Activated T-cell treated with anti-CD3 and anti-CD28 coated beads, Interleukin-2, amount 50 U/mL, for 72 hours (primary cell): ENCODE results near the gene C3orf18. TPM values are rescaled to one million over a fixed set of nuclear protein-coding genes. Genes with fewer than 3 reads are reported as not detected.
A peak's percentile ranks its signal among the peaks of the same experiment; 100 is the strongest.

Experiments
- ATAC-seq, 2 donors: fragments of 150-1000 bp; cut with Tn5 transposase; replicated peaks in 1 of 2; 2 replicates each; pipeline ENCODE4 v1.10.0; 2021; ENCODE audit warnings: moderate library complexity in 2 of 2, mild to moderate bottlenecking in 1 of 2
- DNase-seq, 2 donors: peaks; one replicate each; pipeline ENCODE4 v3.0.0; 2021 to 2022; ENCODE audit warnings: mixed read lengths in 1 of 2
- H3K27ac Mint-ChIP-seq: one replicate; pipeline ENCODE4 v1.8.0; 2022; ENCODE audit warnings: mild to moderate bottlenecking, moderate library complexity, mixed read lengths
- H3K27me3 Mint-ChIP-seq: one replicate; pipeline ENCODE4 v1.8.0; 2022; ENCODE audit warnings: low read depth, mixed read lengths
- H3K36me3 Mint-ChIP-seq, 2 donors: one replicate each; pipeline ENCODE4 v1.8.0; 2022; ENCODE audit warnings: mixed read lengths in 2 of 2, mild to moderate bottlenecking in 1 of 2; ENCODE audit not compliant: insufficient read depth in 2 of 2
- H3K4me1 Mint-ChIP-seq: one replicate; pipeline ENCODE4 v1.8.0; 2022; ENCODE audit warnings: low read depth, mixed read lengths
- H3K4me3 Mint-ChIP-seq, 2 donors: one replicate each; pipeline ENCODE4 v1.8.0; 2022; ENCODE audit warnings: mild to moderate bottlenecking in 2 of 2, mixed read lengths in 2 of 2, moderate library complexity in 2 of 2
- H3K9me3 Mint-ChIP-seq, 2 donors: one replicate each; pipeline ENCODE4 v1.8.0; 2022; ENCODE audit warnings: mixed read lengths in 2 of 2
- total RNA-seq, 2 donors: library from RNA; stranded (reverse); gene quantifications; one replicate each; pipeline ENCODE4 v1.2.3, GENCODE V29; 2022

The C3orf18 gene
- total RNA-seq, 2 donors from 2014 or later: 22.7 to 32.5 TPM

GRCh38 chr3:50551054-50551659 lies 16.4 kb downstream of the C3orf18 start:
- Mint-ChIP-seq H3K27ac (no peak overlapping the region), H3K27me3 (no peaks in the 10 kb centered on the region), H3K9me3 (no peaks in the 10 kb centered on the region), H3K4me3 (no peak overlapping the region), H3K4me1 (peaks cover 4% of the 10 kb centered on the region), H3K36me3 (no peaks in the 10 kb centered on the region)
- DNase-seq: no peak
- no peak for ATAC-seq

- ATAC-seq (peak; percentile 55 to 67), DNase-seq (peak; percentile 72 to 75)
- Mint-ChIP-seq H3K27ac (no peak overlapping the region), H3K4me1 (peaks cover 4% of the 10 kb centered on the region), H3K36me3 (no peaks in the 10 kb centered on the region), H3K9me3 (no peaks in the 10 kb centered on the region), H3K27me3 (no peaks in the 10 kb centered on the region), H3K4me3 (no peak overlapping the region)
These were observed 17.3 kb downstream of the C3orf18 start for GRCh38 chr3:50550079-50550736.

GRCh38 chr3:50549226-50549625 lies 18.3 kb downstream of the C3orf18 start:
- H3K4me1 Mint-ChIP-seq: peaks cover 4% of the 10 kb centered on the region
- no peak overlapping the region for H3K4me3 Mint-ChIP-seq
- no peaks in the 10 kb centered on the region for H3K36me3 Mint-ChIP-seq
- H3K27ac Mint-ChIP-seq: no peak overlapping the region
- H3K27me3 Mint-ChIP-seq: no peaks in the 10 kb centered on the region
- no peak for DNase-seq
- ATAC-seq: no peak
- H3K9me3 Mint-ChIP-seq: no peaks in the 10 kb centered on the region

GRCh38 chr3:50545781-50546180 lies 21.8 kb downstream of the C3orf18 start:
- Mint-ChIP-seq H3K27ac (no peak overlapping the region), H3K4me1 (no peaks in the 10 kb centered on the region), H3K27me3 (no peaks in the 10 kb centered on the region), H3K4me3 (no peak overlapping the region), H3K36me3 (no peaks in the 10 kb centered on the region), H3K9me3 (no peaks in the 10 kb centered on the region)
- DNase-seq (no peak), ATAC-seq (no peak)

- H3K4me3 Mint-ChIP-seq: no peak overlapping the region
- peak; percentile 51 to 58 for DNase-seq
- H3K27ac Mint-ChIP-seq: no peak overlapping the region
- ATAC-seq: peak; percentile 62 to 72
- H3K4me1 Mint-ChIP-seq: no peaks in the 10 kb centered on the region
- H3K36me3 Mint-ChIP-seq: no peaks in the 10 kb centered on the region
- H3K9me3 Mint-ChIP-seq: no peaks in the 10 kb centered on the region
- peaks cover 5% of the 10 kb centered on the region for H3K27me3 Mint-ChIP-seq
These were observed 25.1 kb downstream of the C3orf18 start for GRCh38 chr3:50542177-50543034.

- Mint-ChIP-seq H3K27me3 (peaks cover 22% of the 10 kb centered on the region), H3K9me3 (no peaks in the 10 kb centered on the region), H3K27ac (no peak overlapping the region), H3K4me3 (no peak overlapping the region), H3K4me1 (no peaks in the 10 kb centered on the region), H3K36me3 (no peaks in the 10 kb centered on the region)
- DNase-seq (no peak), ATAC-seq (no peak)
These were observed 27.9 kb downstream of the C3orf18 start for GRCh38 chr3:50539356-50540286.

- Mint-ChIP-seq H3K27me3 (peaks cover 27% of the 10 kb centered on the region), H3K36me3 (no peaks in the 10 kb centered on the region), H3K9me3 (no peaks in the 10 kb centered on the region), H3K27ac (no peak overlapping the region), H3K4me1 (no peaks in the 10 kb centered on the region), H3K4me3 (no peak overlapping the region)
- ATAC-seq (no peak), DNase-seq (no peak)
These were observed 30.0 kb downstream of the C3orf18 start for GRCh38 chr3:50537421-50538129.

GRCh38 chr3:50536471-50537180 lies 30.9 kb downstream of the C3orf18 start:
- H3K27ac Mint-ChIP-seq: no peak overlapping the region

GRCh38 chr3:50534681-50535330 lies 32.7 kb downstream of the C3orf18 start:
- peaks cover 7% of the 10 kb centered on the region for H3K4me1 Mint-ChIP-seq
- no peak overlapping the region for H3K4me3 Mint-ChIP-seq
- H3K27me3 Mint-ChIP-seq: peaks cover 41% of the 10 kb centered on the region
- DNase-seq (no peak), ATAC-seq (no peak)
- no peaks in the 10 kb centered on the region for H3K36me3 Mint-ChIP-seq
- H3K27ac Mint-ChIP-seq: no peak overlapping the region
- H3K9me3 Mint-ChIP-seq: no peaks in the 10 kb centered on the region

More at GRCh38 chr3:50536471-50537180, 30.9 kb downstream of the C3orf18 start:
- DNase-seq (no peak), ATAC-seq (no peak)
- Mint-ChIP-seq H3K36me3 (no peaks in the 10 kb centered on the region), H3K4me3 (no peak overlapping the region), H3K27me3 (peaks cover 35% of the 10 kb centered on the region), H3K9me3 (no peaks in the 10 kb centered on the region), H3K4me1 (peaks cover 7% of the 10 kb centered on the region)

- H3K36me3 Mint-ChIP-seq: no peaks in the 10 kb centered on the region
- DNase-seq (no peak), ATAC-seq (no peak)
- H3K27ac Mint-ChIP-seq: no peak overlapping the region
- H3K27me3 Mint-ChIP-seq: peaks cover 50% of the 10 kb centered on the region
- peaks cover 7% of the 10 kb centered on the region for H3K4me1 Mint-ChIP-seq
- no peaks in the 10 kb centered on the region for H3K9me3 Mint-ChIP-seq
- H3K4me3 Mint-ChIP-seq: no peak overlapping the region
These were observed 33.6 kb downstream of the C3orf18 start for GRCh38 chr3:50533807-50534461.

GRCh38 chr3:50533316-50533715 lies 34.2 kb downstream of the C3orf18 start:
- peaks cover 55% of the 10 kb centered on the region for H3K27me3 Mint-ChIP-seq

More at GRCh38 chr3:50533316-50533715, 34.2 kb downstream of the C3orf18 start:
- Mint-ChIP-seq H3K36me3 (no peaks in the 10 kb centered on the region), H3K4me1 (peaks cover 7% of the 10 kb centered on the region), H3K27ac (no peak overlapping the region), H3K9me3 (no peaks in the 10 kb centered on the region), H3K4me3 (no peak overlapping the region)
- DNase-seq (no peak), ATAC-seq (no peak)
